ENCODE results near the gene C11orf65. TPM values are rescaled to one million over a fixed set of nuclear protein-coding genes. Genes with fewer than 3 reads are reported as not detected.

Gene C11orf65
- under 1 TPM; 0.14 to 0.68 (median 0.45) TPM for total RNA-seq
- total RNA-seq (2013): 1.1 TPM

GRCh38 chr11:108467091-108467823, at the start of gene C11orf65:
Gene C11orf65, minus strand, starts transcription at chr11:108467529. Its CDS starts 5,970 bp downstream, at chr11:108461559.
- no peaks in the 10 kb centered on the region for H3K9me3 Mint-ChIP-seq
- Histone ChIP-seq H3K27ac (ENCODE audit: low read length) (peak within 1 kb of the TSS; percentile 99), H3K9me3 (ENCODE audit: control insufficient read depth, insufficient read depth, low read length) (no peaks in the 10 kb centered on the region), H3K4me1 (ENCODE audit: control insufficient read depth, insufficient read depth, low read length) (peaks cover 11% of the 10 kb centered on the region), H3K4me3 (ENCODE audit: low read length) (peak within 1 kb of the TSS; percentile 85), H3K27me3 (ENCODE audit: control insufficient read depth, insufficient read depth, low read length) (no peaks in the 10 kb centered on the region), H3K36me3 (ENCODE audit: control insufficient read depth, insufficient read depth, low read length) (no peaks in the 10 kb centered on the region)
- under 1% methylated on average over 35 of the region's 35 CpGs for WGBS (ENCODE audit: insufficient coverage)
- peaks cover 10 to 12% of the 10 kb centered on the region in 2 donors for H3K4me1 Mint-ChIP-seq
- DNase-seq: peak; percentile 96 to 99
- peak; percentile 95 to 99 (median 96) for ATAC-seq
- H3K4me3 Mint-ChIP-seq: peak within 1 kb of the TSS; percentile 99
- no peak for TF ChIP-seq CTCF (IDR thresholded peaks at IDR 0.05)
- peak within 1 kb of the TSS; percentile 99 for H3K27ac Mint-ChIP-seq
- no peaks in the 10 kb centered on the region for H3K27me3 Mint-ChIP-seq (ENCODE audit: low read depth in 2 of 2)
- intact Hi-C loops (cut with micrococcal nuclease): loop anchor here (1.0 to 5.0 kb wide), 6 partner anchors 30 to 458 kb away; partner anchors contain the start of genes ATM, CUL5, EXPH5 and NPAT
- no peaks in the 10 kb centered on the region for H3K36me3 Mint-ChIP-seq

- TF ChIP-seq CTCF (IDR thresholded peaks at IDR 0.05): no peak
- no peaks in the 10 kb centered on the region for H3K36me3 ChIP-seq (ENCODE audit: control insufficient read depth, insufficient read depth, low read length)
- Mint-ChIP-seq H3K4me3 (no peak overlapping the region), H3K9me3 (no peaks in the 10 kb centered on the region), H3K4me1 (no peaks in the 10 kb centered on the region), H3K27ac (no peak overlapping the region), H3K27me3 (ENCODE audit: low read depth in 2 of 2) (no peaks in the 10 kb centered on the region), H3K36me3 (peaks cover 15% of the 10 kb centered on the region)
- DNase-seq: no peak
- H3K27me3 ChIP-seq (ENCODE audit: control insufficient read depth, insufficient read depth, low read length): no peaks in the 10 kb centered on the region
- H3K27ac ChIP-seq (ENCODE audit: low read length): no peak overlapping the region
- WGBS (ENCODE audit: insufficient coverage): 86% methylated on average over 4 of the region's 4 CpGs
- H3K4me1 ChIP-seq (ENCODE audit: control insufficient read depth, insufficient read depth, low read length): no peaks in the 10 kb centered on the region
- no peaks in the 10 kb centered on the region for H3K9me3 ChIP-seq (ENCODE audit: control insufficient read depth, insufficient read depth, low read length)
- ATAC-seq: no peak
- intact Hi-C loops (cut with micrococcal nuclease): no loop called here
- H3K4me3 ChIP-seq (ENCODE audit: low read length): no peak overlapping the region
These were observed 48.8 kb upstream of the C11orf65 start for GRCh38 chr11:108516125-108516524.

- intact Hi-C loops (cut with micrococcal nuclease): no loop called here
- Mint-ChIP-seq H3K4me1 (no peaks in the 10 kb centered on the region), H3K36me3 (peaks cover 15% of the 10 kb centered on the region), H3K4me3 (no peak overlapping the region), H3K9me3 (no peaks in the 10 kb centered on the region), H3K27ac (no peak overlapping the region), H3K27me3 (ENCODE audit: low read depth in 2 of 2) (no peaks in the 10 kb centered on the region)
- 71% methylated on average over 1 of the region's 2 CpGs for WGBS (ENCODE audit: insufficient coverage)
- Histone ChIP-seq H3K4me1 (ENCODE audit: control insufficient read depth, insufficient read depth, low read length) (no peaks in the 10 kb centered on the region), H3K36me3 (ENCODE audit: control insufficient read depth, insufficient read depth, low read length) (no peaks in the 10 kb centered on the region), H3K27me3 (ENCODE audit: control insufficient read depth, insufficient read depth, low read length) (no peaks in the 10 kb centered on the region), H3K9me3 (ENCODE audit: control insufficient read depth, insufficient read depth, low read length) (no peaks in the 10 kb centered on the region), H3K27ac (ENCODE audit: low read length) (no peak overlapping the region), H3K4me3 (ENCODE audit: low read length) (no peak overlapping the region)
- TF ChIP-seq CTCF (IDR thresholded peaks at IDR 0.05): no peak
- ATAC-seq: no peak
- DNase-seq: no peak
These were observed 45.4 kb upstream of the C11orf65 start for GRCh38 chr11:108512708-108513107.

All from natural killer cell (primary cell).